Epithelial cell of proximal tubule (primary cell): Measurements from ENCODE around the gene RHOB. TPM values are rescaled to one million over a fixed set of nuclear protein-coding genes. Genes with fewer than 3 reads are reported as not detected.

ENCODE experiments used
- DNase-seq: peaks from one replicate; pipeline ENCODE4 v3.0.0-alpha.2; 2011; ENCODE audit warnings: low read depth
- H3K4me3 ChIP-seq: 2 replicates; pipeline ENCODE4 v1.5.1; 2011; ENCODE audit warnings: low read depth, mild to moderate bottlenecking, low read length
- total RNA-seq: library from RNA; depleted of rRNA; stranded (reverse); fragments of >200 nt; gene quantifications from 2 replicates; pipeline ENCODE4 v1.2.3, GENCODE V29; 2015
- TF ChIP-seq, protein P1 (sequence below): conservative IDR thresholded peaks from 2 replicates; pipeline ENCODE4 v1.5.1; 2012; ENCODE audit warnings: low read depth, mild to moderate bottlenecking, low read length

The RHOB gene
- total RNA-seq, 1 donor from 2014 or later = 160 TPM

DNA sequence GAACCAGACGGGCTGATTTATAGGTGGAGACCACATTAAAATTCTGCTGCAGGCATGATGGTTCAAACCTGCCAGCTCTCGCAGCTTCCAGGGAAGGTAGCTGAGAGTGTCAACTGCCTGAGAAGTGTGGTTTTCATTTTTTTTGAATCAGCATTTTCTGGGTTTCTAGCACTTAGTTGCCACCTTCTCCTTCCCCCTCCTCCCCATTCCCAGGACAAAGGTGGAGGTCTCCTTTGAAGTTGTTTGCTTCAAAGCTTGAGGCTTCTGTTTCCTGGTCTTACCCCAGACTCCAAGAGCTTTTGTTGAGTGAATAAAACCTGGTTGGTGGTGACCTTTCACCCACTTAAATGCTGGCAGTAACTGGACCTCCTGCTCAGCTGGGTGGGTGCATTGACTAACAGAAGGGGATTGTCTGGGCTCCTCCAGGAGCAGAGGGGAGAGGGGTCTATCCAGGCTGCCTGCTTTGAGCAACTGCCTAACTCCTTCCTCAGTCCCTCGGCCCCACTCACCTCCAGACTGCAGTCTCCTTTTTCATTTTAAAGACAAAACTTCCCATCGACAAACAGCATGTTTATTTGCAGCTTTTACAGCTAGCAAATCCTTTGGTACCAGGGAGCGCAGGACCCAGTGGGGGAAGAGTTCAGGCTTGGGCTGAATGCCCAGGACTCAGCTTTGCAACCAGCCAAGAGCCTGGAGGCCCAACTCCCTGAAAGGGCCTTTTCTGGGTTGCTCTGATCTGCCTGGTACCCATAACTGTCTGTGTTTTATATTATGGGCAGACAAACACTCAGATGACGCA lies 3.5 kb downstream of the RHOB start:
- H3K4me3 ChIP-seq = peak overlapping the region; percentile 95
- DNase-seq = no peak
- TF ChIP-seq, protein P1, sequence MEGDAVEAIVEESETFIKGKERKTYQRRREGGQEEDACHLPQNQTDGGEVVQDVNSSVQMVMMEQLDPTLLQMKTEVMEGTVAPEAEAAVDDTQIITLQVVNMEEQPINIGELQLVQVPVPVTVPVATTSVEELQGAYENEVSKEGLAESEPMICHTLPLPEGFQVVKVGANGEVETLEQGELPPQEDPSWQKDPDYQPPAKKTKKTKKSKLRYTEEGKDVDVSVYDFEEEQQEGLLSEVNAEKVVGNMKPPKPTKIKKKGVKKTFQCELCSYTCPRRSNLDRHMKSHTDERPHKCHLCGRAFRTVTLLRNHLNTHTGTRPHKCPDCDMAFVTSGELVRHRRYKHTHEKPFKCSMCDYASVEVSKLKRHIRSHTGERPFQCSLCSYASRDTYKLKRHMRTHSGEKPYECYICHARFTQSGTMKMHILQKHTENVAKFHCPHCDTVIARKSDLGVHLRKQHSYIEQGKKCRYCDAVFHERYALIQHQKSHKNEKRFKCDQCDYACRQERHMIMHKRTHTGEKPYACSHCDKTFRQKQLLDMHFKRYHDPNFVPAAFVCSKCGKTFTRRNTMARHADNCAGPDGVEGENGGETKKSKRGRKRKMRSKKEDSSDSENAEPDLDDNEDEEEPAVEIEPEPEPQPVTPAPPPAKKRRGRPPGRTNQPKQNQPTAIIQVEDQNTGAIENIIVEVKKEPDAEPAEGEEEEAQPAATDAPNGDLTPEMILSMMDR = no peak

DNA sequence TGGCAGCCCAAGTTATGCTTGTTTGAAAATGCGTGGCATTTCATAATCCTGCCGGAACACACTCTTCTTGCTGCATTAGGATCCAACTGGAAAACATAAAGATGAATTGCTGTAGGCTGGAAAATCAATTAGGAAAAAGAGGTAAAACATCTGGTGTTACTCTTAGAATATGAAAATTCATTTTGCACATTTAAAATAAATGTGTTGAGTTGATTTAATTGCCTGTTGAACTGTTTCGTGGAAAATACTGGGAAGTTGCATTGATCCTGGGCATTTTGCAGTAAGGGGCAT lies 4.1 kb downstream of the RHOB start:
- DNase-seq = no peak
- no peak overlapping the region for H3K4me3 ChIP-seq
- TF ChIP-seq, protein P1 = no peak

DNA sequence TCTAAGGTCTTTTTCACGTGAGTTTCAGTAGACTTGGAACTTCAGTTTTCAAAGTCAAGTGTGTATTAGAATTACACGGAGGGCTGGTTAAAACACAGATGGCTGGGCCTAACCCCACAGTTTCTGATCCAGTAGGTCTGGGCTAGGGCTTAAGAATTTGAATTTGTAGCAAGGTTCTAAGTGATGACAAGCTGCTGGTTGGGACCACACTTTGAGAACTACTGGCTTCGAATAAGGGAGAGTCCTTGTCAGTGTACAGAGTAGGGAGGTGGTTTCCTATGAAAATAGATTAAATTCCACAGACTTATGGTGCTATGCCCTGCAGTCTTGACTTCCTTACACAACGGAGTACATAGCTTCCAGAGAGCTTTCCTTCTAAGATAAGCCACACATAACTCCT lies 4.5 kb downstream of the RHOB start:
- TF ChIP-seq, protein P1 = no peak
- no peak for DNase-seq
- no peak overlapping the region for H3K4me3 ChIP-seq

DNA sequence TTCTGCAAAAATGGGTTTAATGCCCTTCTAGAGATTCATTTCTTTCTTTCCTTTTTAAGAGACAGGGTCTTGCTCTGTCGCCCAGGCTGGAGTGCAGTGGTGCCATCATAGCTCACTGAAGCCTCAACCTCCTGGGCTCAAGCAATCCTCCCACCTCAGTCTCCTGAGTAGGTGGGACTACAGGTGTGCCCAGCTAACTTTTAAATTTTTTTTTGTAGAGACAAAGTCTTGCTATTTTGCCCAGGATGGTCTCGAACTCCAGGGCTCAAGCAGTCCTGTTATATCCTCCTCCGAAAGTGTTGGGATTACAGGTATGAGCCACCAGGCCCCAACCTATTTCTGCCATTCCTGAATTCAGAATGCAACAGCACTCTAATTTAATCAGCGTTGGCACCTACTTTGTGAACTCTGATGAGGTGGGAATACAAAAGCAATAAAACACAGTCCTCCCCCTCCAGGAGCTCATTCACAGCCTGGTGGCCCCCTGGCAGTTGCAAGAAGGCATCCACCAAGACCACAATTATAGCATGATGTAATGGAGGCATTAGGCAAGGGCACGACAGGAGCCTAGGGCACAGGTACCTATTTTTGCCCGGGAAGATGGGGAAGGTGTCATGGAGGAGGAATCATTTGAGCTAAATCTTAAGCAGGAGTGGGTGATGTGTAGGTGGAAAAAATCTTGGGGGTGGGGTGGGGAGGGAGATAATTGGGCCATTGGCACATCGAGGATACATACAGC lies 5.1 kb downstream of the RHOB start:
- H3K4me3 ChIP-seq = no peak overlapping the region
- TF ChIP-seq, protein P1 = no peak
- DNase-seq = no peak

DNA sequence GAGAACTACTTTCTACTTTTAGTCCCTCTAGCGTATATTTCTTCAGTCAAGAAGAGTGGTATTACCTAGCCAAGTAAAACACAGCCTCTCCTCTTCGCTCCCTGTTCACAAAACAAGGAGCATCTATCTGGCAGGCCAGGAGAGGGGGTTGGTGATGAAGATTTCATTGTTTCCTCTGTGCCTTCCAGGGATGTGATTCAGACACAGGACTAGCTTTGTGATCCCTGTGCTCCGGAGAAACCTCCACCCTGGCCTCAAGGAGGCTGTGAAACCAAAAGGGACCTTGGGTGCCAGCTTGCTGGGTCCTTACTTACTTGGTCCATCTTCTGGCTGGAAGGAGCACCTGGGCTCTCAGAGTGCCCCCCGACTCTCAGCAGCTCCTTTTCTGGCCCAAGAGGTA lies 5.7 kb downstream of the RHOB start:
- TF ChIP-seq, protein P1 = peak; percentile 51
- no peak overlapping the region for H3K4me3 ChIP-seq
- no peak for DNase-seq

DNA sequence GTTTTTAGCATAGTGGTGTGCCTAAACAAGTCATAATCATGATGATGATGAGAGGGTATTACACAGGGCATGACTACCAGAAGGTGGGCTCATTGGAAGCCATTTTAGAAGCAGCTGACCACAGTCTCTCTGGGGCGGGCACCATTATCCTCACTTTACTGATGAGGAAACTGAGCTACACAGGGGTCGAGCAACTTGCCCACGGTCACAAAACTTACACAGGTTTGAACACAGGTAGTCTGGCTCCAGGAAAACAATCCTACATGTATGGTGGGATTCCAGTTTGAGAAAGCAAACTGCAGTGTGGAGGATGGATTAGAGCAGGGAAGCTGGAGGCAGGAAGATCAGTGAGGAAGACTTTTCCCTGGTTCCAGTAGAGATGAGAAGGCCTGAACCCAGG lies 6.2 kb downstream of the RHOB start:
- TF ChIP-seq, protein P1 = no peak
- DNase-seq = no peak
- no peak overlapping the region for H3K4me3 ChIP-seq
